Neural progenitor cell (in vitro differentiated cells): ENCODE measurements around the gene ERCC6L. TPM values are rescaled to one million over a fixed set of nuclear protein-coding genes. Genes with fewer than 3 reads are reported as not detected.

ENCODE experiments used
- DNase-seq: peaks from one replicate; pipeline ENCODE4 v3.0.0-alpha.2; 2016; ENCODE audit warnings: low spot score
- H2AFZ ChIP-seq: fragments of 200-600 bp; sonication (generic); replicated peaks from 2 replicates; pipeline ENCODE4 v1.6.1; 2016; ENCODE audit warnings: antibody characterized with exemption
- H3F3A ChIP-seq: fragments of 200-600 bp; sonication (generic); 2 replicates; pipeline ENCODE4 v1.6.1; 2016; ENCODE audit warnings: antibody characterized with exemption, low read depth
- H3K27ac ChIP-seq: fragments of 200-600 bp; sonication (generic); 2 replicates; pipeline ENCODE4 v1.5.1; 2016; ENCODE audit warnings: mild to moderate bottlenecking
- H3K27me3 ChIP-seq: fragments of 200-600 bp; sonication (generic); 2 replicates; pipeline ENCODE4 v1.6.1; 2016; ENCODE audit warnings: mild to moderate bottlenecking, moderate library complexity
- H3K36me3 ChIP-seq: fragments of 200-600 bp; sonication (generic); 2 replicates; pipeline ENCODE4 v1.5.1; 2016
- H3K4me1 ChIP-seq: fragments of 200-600 bp; sonication (generic); 2 replicates; pipeline ENCODE4 v1.6.1; 2016; ENCODE audit warnings: mixed run types
- H3K4me2 ChIP-seq: fragments of 200-600 bp; sonication (generic); 2 replicates; pipeline ENCODE4 v1.6.1; 2016
- H3K4me3 ChIP-seq: fragments of 200-600 bp; sonication (generic); 2 replicates; pipeline ENCODE4 v1.5.1; 2016
- H3K79me2 ChIP-seq: fragments of 200-600 bp; sonication (generic); 2 replicates; pipeline ENCODE4 v1.6.1; 2016; ENCODE audit warnings: low read depth
- H3K9ac ChIP-seq: fragments of 200-600 bp; sonication (generic); 2 replicates; pipeline ENCODE4 v1.6.1; 2016
- H3K9me3 ChIP-seq: fragments of 200-600 bp; sonication (generic); 2 replicates; pipeline ENCODE4 v1.5.1; 2016; ENCODE audit warnings: low read depth
- H4K20me1 ChIP-seq: fragments of 200-600 bp; sonication (generic); 2 replicates; pipeline ENCODE4 v1.6.1; 2016; ENCODE audit warnings: low read depth
- H3K27ac Mint-ChIP-seq: 3 replicates; pipeline ENCODE4 v1.8.0; 2021; ENCODE audit warnings: mixed read lengths
- H3K27me3 Mint-ChIP-seq: 2 replicates; pipeline ENCODE4 v1.8.0; 2022; ENCODE audit warnings: low read depth, mild to moderate bottlenecking, inconsistent platforms, moderate library complexity, mixed read lengths; ENCODE audit not compliant: insufficient read depth
- H3K36me3 Mint-ChIP-seq: 3 replicates; pipeline ENCODE4 v1.8.0; 2021; ENCODE audit warnings: mixed read lengths
- H3K4me1 Mint-ChIP-seq: 3 replicates; pipeline ENCODE4 v1.8.0; 2021; ENCODE audit warnings: mixed read lengths
- H3K4me3 Mint-ChIP-seq: 3 replicates; pipeline ENCODE4 v1.8.0; 2021; ENCODE audit warnings: mild to moderate bottlenecking, moderate library complexity, mixed read lengths
- H3K9me3 Mint-ChIP-seq: 3 replicates; pipeline ENCODE4 v1.8.0; 2020; ENCODE audit warnings: mixed read lengths
- CTCF ChIP-seq: fragments of 200-600 bp; sonication (generic); IDR thresholded peaks from 2 replicates; pipeline ENCODE4 v1.5.1; 2017; ENCODE audit warnings: antibody characterized with exemption, mild to moderate bottlenecking
- EZH2 ChIP-seq: fragments of 200-600 bp; sonication (generic); IDR thresholded peaks from 2 replicates; pipeline ENCODE4 v1.6.1; 2017; ENCODE audit warnings: antibody characterized with exemption, mild to moderate bottlenecking, moderate library complexity
- small RNA-seq: library from RNA; depleted of rRNA; stranded (forward); fragments of <200 nt; gene quantifications from one replicate; pipeline ENCODE3, GENCODE V24; 2015
- total RNA-seq: library from RNA; depleted of rRNA; stranded (reverse); fragments of >200 nt; gene quantifications from 2 replicates; pipeline ENCODE4 v1.2.3, GENCODE V29; 2015; ENCODE audit warnings: low replicate concordance

The ERCC6L gene
- total RNA-seq, 1 donor from 2014 or later = 34.5 TPM

- Histone ChIP-seq H3F3A (no peaks in the 10 kb centered on the region), H3K9ac (no peak overlapping the region), H3K9me3 (no peaks in the 10 kb centered on the region), H3K4me1 (no peaks in the 10 kb centered on the region), H2AFZ (no peak overlapping the region), H3K36me3 (no peaks in the 10 kb centered on the region), H3K4me2 (no peak overlapping the region), H3K79me2 (no peaks in the 10 kb centered on the region), H4K20me1 (no peaks in the 10 kb centered on the region), H3K4me3 (no peak overlapping the region), H3K27me3 (no peaks in the 10 kb centered on the region), H3K27ac (no peak overlapping the region)
- H3K9me3 Mint-ChIP-seq = peaks cover 32% of the 10 kb centered on the region
- TF ChIP-seq EZH2 (no peak), CTCF (no peak)
- no peaks in the 10 kb centered on the region for H3K4me1 Mint-ChIP-seq
- H3K4me3 Mint-ChIP-seq = no peak overlapping the region
- H3K36me3 Mint-ChIP-seq = no peaks in the 10 kb centered on the region
- no peak for DNase-seq
- no peak overlapping the region for H3K27ac Mint-ChIP-seq
- peaks cover 2% of the 10 kb centered on the region for H3K27me3 Mint-ChIP-seq
Observed at GRCh38 chrX:72159769-72160168, 79.1 kb downstream of the ERCC6L start.

GRCh38 chrX:72158773-72159172 is 80.1 kb downstream of the ERCC6L start:
- Mint-ChIP-seq H3K27ac (no peak overlapping the region), H3K27me3 (peaks cover 2% of the 10 kb centered on the region), H3K36me3 (no peaks in the 10 kb centered on the region), H3K4me1 (no peaks in the 10 kb centered on the region), H3K4me3 (no peak overlapping the region), H3K9me3 (peaks cover 32% of the 10 kb centered on the region)
- Histone ChIP-seq H3K36me3 (no peaks in the 10 kb centered on the region), H3K9ac (no peak overlapping the region), H3K4me2 (no peak overlapping the region), H3K4me1 (no peaks in the 10 kb centered on the region), H3K9me3 (no peaks in the 10 kb centered on the region), H3K4me3 (no peak overlapping the region), H3K27me3 (no peaks in the 10 kb centered on the region), H2AFZ (no peak overlapping the region), H3F3A (no peaks in the 10 kb centered on the region), H3K79me2 (no peaks in the 10 kb centered on the region), H3K27ac (no peak overlapping the region), H4K20me1 (no peaks in the 10 kb centered on the region)
- TF ChIP-seq EZH2 = no peak
- no peak for DNase-seq

Small RNA genes within 50 kb of the gene (small RNA-seq; reads per million reads assigned to genes)
- not detected for gene RF00019

Other genes with a start within 250 kb of the ERCC6L start
- gene RTL5, start 107.1 kb downstream of the ERCC6L start, total RNA-seq = 1.0 and 1.9 TPM in 2 replicates
- gene PIN4, start 57.3 kb downstream of the ERCC6L start, total RNA-seq = 21.6 and 21.7 TPM in 2 replicates
- gene RPS4X, start 38.2 kb upstream of the ERCC6L start, total RNA-seq = 973 and 1,345 TPM in 2 replicates
- 0.69 and 1.9 TPM in 2 replicates for gene CITED1, start 66.9 kb upstream of the ERCC6L start, total RNA-seq